Measurements from ENCODE around the gene CYP4F8.
"Not testable (repeated sequence)": the region's sequence is repeated elsewhere in the genome, so short reads cannot be mapped to it uniquely, and the experiment has no call there.

The CYP4F8 gene, protein sequence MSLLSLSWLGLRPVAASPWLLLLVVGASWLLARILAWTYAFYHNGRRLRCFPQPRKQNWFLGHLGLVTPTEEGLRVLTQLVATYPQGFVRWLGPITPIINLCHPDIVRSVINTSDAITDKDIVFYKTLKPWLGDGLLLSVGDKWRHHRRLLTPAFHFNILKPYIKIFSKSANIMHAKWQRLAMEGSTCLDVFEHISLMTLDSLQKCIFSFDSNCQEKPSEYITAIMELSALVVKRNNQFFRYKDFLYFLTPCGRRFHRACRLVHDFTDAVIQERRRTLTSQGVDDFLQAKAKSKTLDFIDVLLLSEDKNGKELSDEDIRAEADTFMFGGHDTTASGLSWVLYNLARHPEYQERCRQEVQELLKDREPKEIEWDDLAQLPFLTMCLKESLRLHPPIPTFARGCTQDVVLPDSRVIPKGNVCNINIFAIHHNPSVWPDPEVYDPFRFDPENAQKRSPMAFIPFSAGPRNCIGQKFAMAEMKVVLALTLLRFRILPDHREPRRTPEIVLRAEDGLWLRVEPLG

DNA sequence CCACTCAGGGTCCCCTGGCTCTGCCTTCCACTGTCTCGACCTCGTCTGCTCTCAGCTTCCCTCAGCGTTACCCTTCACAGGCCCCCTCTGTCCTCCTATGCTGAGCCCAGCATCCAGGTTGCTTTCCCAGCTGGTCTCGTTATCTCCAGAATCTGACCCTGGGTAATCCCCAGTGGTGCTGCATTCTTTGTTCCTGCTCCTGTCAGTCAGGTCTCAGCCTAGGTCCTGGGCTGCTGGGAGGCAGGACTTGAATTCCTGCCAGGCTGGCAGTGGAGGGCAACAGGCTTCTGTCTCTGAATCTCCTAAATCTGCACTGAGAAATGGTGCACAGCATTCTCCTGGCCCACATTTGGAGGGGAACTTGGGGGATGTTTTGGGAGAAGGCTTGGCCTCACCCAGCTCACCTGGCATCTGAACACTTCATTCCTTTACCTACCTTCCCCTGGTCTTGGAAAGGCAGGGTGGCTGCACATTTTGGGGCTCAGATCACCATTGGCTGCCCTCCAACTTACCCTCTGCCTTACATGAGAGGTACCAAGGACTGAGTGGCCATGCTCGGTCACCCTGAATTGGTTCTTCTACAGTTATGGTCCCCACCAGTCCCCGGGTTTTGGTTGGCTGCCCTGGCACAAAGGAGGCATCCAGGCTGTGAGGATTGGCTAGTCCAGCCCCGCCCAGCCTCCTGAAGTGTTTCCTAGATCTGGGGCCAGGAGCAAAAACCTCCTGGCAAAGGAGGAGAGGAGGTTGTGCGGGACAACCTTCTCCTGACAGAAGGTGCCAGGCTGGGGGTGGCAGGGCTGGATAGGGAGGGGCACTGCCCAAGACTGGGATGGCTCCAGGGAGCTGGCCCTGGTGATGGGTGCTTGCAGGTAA lies at the start of gene CYP4F8:
CYP4F8 (plus strand) TSS at position 712 of the 873 bp plus-strand sequence. CDS start 399 bp downstream, outside the sequence.
- in situ Hi-C loops (cut with HindIII; ENCODE audit: low pct_ligation_motif_present, low pct_unique_long_range_greater_than_20kb, low sequenced_read_pairs): no loop called here
- DNase-seq: no peak

DNA sequence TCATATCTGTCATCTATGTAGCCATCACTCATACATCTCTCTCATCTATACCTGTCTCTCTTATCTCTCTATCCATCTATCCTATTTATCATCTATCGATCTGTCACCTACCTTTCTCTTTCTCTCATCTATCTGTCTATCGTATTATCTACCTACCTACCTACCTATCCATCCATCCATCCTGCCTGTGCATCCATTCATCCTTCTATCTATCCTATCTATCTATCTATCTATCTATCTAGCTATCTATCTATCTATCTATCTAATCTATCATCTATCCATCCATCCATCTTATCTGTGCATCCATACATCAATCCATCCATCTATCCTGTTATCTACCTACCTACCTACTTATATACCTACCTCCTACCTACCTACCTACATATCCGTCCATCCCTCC lies 44.6 kb upstream of the CYP4F8 start:
- DNase-seq: no peak
- in situ Hi-C loops (cut with HindIII; ENCODE audit: low pct_ligation_motif_present, low pct_unique_long_range_greater_than_20kb, low sequenced_read_pairs): no loop called here

DNA sequence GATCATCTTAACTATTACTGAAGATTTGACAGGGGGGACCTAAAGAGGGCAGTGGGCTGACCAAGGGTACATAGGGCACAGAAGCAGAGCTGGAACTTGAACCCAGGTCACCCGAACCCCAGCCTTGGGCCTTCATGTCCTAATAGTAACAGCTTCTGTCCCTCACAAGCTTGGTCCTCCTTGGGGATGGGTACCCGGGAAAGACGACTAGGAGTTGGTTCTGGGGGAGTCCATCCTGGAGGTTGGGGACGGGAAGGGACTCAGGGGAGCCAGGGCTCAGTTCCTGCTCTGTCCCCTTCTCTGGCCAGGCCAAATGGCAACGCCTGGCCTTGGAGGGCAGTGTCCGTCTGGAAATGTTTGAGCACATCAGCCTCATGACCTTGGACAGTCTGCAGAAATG lies 39.6 kb upstream of the CYP4F8 start:
- no peak for DNase-seq
- in situ Hi-C loops (cut with HindIII; ENCODE audit: low pct_ligation_motif_present, low pct_unique_long_range_greater_than_20kb, low sequenced_read_pairs): no loop called here

DNA sequence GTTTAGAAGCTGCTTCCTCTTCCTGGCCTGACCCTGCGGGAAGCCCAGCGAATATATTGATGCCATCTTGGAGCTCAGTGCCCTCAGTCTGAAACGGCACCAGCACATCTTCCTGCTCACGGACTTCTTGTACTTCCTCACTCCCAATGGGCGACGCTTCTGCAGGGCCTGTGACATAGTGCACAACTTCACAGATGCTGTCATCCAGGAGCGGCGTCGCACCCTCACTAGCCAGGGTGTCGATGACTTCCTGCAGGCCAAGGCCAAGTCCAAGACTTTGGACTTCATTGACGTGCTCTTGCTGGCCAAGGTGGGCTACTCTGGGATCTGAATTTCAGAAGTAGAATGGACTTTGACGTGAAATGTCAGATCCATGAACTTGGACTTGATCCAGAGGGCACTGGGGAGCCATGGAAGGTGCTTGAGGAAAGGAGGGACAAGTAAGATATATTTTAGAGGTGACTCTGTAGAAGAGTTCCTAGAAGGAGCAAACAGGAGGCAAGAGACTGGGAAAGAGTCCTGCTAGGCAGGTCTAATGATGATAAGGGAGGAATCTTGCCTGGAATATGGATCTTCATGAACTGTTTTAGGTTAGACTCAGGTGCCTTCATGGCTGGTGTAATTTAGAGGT lies 38.4 kb upstream of the CYP4F8 start:
- in situ Hi-C loops (cut with HindIII; ENCODE audit: low pct_ligation_motif_present, low pct_unique_long_range_greater_than_20kb, low sequenced_read_pairs): no loop called here

DNA sequence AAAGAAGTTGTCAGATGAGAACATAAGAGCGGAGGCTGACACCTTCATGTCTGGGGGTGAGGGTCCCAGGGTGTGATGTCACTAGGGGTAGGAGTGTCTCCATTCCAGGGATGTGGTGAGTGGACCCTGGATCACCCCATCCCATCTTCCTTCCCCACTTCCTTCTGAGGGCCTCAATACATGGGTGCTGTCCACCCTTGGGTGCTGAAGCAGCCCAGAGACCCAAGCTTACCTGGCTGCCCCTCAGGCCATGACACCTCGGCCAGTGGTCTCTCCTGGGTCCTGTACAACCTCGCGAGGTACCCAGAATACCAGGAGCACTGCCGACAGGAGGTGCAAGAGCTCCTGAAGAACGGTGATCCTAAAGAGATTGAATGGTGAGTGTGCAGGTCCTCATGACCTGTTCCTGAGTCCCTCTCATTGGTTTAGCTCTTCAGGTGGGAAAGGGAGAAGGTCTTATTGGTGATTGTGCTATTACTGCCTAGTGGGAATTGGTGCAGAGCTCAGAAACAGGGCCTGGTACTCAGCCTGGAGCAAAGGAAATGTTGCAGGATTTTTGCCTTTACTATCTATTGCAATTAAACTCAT lies 37.7 kb upstream of the CYP4F8 start:
- in situ Hi-C loops (cut with HindIII; ENCODE audit: low pct_ligation_motif_present, low pct_unique_long_range_greater_than_20kb, low sequenced_read_pairs): no loop called here
- no peak for DNase-seq

More for the DNA sequence above, 38.4 kb upstream of the CYP4F8 start:
- DNase-seq: no peak

DNA sequence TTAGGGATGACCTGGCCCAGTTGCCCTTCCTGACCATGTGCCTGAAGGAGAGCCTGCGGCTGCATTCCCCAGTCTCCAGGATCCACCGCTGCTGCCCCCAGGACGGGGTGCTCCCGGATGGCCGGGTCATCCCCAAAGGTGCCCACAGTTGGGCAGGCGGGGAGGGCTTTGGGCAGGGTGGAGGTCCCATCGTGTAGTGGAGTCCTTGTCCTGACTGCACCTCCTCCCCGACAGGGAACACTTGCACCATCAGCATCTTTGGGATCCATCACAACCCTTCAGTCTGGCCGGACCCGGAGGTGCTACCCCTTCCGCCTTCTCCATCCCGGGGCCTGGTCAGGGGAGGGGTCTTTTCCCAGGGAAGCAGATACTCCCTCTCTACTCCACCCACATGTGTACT lies 31.7 kb upstream of the CYP4F8 start:
- no peak for DNase-seq
- in situ Hi-C loops (cut with HindIII; ENCODE audit: low pct_ligation_motif_present, low pct_unique_long_range_greater_than_20kb, low sequenced_read_pairs): no loop called here

DNA sequence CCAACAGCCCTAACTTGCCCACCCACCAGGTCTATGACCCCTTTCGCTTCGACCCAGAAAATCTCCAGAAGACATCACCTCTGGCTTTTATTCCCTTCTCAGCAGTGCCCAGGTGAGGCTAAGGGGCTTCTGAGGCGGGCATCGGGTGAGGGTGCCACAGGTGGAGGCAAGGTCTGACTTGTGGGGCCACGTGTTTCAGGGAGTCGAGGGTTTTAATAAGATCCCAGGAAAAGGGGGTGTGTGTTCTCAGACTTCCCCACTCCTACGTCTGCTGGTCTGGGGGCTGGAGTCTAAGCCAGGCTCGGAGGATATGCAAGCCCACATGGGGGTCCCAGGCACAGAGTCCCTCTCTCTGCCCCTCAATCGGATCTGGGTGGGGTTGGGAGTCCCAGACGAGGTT lies 30.9 kb upstream of the CYP4F8 start:
- no peak for DNase-seq
- in situ Hi-C loops (cut with HindIII; ENCODE audit: low pct_ligation_motif_present, low pct_unique_long_range_greater_than_20kb, low sequenced_read_pairs): no loop called here

DNA sequence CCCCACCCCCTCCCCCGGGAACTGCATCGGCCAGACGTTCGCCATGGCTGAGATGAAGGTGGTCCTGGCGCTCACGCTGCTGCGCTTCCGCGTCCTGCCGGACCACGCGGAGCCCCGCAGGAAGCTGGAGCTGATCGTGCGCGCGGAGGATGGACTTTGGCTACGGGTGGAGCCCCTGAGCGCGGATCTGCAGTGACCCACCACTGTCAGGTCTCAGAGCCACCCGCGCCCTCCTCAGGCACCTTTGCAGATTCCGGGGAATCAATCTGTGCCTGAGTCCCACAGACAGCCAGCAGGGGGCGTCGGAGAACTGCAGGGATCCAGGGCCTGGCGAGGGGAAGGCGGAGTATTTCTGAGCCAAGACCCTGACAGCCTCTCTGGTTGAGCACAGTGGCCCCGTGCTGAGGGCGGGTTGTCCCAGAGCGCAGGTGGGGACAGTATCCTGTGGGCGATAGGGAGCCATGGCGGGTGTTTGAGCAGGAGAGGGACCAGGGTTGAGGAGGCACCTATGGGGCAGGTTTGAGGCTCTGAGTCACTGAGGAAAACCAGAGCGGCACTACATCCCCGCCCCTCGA lies 30.4 kb upstream of the CYP4F8 start:
- DNase-seq: peak; percentile 43
- in situ Hi-C loops (cut with HindIII; ENCODE audit: low pct_ligation_motif_present, low pct_unique_long_range_greater_than_20kb, low sequenced_read_pairs): no loop called here

DNA sequence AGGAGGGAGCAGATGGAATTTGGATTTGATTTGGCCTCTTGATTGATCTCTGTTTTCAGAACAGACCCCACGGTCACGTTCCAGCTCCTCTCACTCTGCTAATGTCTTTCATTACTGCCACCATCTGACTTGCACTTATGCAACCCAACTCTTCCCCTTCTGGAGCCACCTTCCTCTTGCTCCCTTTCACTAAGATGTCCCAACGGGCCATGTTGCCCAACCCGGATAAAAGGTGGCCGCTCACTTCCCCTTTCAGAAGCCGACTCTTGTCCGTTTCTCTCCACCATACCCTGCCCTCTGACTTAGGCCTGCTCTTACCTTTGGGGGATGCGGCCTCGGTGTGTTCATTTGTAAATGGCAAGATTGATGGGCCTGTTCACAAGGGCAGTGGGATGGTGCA lies 27.4 kb upstream of the CYP4F8 start:
- no peak for DNase-seq
- in situ Hi-C loops (cut with HindIII; ENCODE audit: low pct_ligation_motif_present, low pct_unique_long_range_greater_than_20kb, low sequenced_read_pairs): no loop called here

DNA sequence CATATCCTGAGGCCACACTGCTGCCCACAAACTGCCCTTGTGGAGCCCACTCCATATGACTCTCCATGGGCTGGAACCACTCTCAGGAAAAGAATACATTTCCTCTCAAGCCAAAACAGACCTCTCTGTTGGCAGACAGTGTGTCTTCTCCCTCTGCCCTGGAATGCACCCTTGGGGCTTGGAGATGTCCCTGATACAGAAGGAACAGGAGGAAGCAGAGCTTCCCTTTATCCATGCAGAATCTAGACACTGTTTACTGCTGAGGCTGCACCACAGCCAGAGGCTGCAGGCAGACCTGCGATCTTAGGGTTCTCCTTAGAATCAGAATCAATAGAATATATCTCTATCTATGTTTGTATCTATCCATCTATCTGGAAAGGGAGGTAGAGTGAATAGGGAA lies 26.8 kb upstream of the CYP4F8 start:
- in situ Hi-C loops (cut with HindIII; ENCODE audit: low pct_ligation_motif_present, low pct_unique_long_range_greater_than_20kb, low sequenced_read_pairs): no loop called here
- DNase-seq: no peak

DNA sequence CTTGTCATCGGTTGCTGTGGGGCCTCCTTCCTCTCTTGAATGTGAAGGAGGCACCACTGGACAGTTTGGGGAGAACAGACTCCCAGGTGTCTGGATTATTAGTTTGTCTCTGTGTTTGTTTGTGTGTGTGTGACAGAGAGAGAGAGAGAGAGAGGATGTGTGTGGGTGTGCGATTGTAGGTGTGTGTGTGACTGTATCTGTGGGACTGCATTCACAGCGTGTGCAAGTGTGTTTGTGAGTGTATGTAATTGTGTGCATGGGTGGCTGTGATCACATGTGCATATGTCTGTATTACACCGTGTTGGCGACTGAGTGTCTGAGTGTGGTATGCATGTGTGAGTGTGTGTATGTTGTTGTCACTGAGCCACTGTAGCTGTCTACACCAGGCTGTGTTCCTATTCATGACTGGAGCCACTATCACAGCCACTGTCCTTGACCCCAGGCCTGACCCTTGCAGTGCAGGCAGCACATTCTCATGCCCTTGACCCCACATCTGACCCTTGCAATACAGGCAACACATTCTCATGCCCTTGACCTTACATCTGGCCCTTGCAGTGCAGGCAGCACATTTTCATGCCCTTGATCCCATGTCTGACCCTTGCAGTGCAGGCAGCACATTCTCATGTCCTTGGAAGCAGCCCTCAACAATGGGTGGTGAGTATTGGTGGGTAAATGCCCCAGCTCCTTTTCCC lies 25.1 kb upstream of the CYP4F8 start:
- in situ Hi-C loops (cut with HindIII; ENCODE audit: low pct_ligation_motif_present, low pct_unique_long_range_greater_than_20kb, low sequenced_read_pairs): no loop called here
- DNase-seq: no peak

DNA sequence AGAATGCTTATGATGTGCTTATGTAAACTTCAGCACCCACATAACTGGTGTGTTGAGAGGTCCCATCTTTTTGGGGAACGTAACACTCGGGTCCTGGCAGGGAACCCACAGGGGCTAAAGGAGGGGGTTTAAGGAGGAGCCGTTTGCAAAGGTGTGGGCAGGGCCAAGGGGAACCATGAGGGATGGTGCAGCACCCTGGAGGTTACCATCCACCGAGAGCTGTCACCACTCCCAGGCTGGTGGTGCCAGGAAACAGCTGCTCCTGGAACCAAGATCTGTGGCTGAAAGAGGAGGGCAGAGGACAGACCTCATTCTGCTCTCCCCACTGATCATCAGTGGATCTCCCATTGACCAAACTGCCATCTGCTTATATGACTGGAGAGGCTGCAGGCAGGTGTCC lies 23.2 kb upstream of the CYP4F8 start:
- DNase-seq: no peak
- in situ Hi-C loops (cut with HindIII; ENCODE audit: low pct_ligation_motif_present, low pct_unique_long_range_greater_than_20kb, low sequenced_read_pairs): no loop called here

DNA sequence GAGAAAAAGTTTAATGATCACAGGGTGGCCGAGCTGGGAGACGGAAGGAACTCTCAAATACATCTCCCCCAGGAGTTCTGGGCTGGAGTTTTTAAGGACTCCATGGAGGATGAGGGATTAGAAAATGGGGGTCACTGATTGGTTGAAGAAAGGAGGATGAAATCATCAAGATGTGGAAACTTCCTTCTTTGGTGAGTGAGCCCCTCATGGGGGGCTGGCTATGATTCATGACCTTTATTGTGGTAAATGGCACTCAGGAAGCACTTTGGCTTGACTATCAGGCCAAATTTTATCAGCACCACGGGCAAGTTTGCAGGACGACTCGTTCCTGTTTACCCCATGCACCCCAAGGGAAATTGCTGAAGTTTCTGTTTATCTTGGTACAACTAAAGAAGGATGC lies 22.5 kb upstream of the CYP4F8 start:
- in situ Hi-C loops (cut with HindIII; ENCODE audit: low pct_ligation_motif_present, low pct_unique_long_range_greater_than_20kb, low sequenced_read_pairs); DNase-seq: not testable (repeated sequence)

DNA sequence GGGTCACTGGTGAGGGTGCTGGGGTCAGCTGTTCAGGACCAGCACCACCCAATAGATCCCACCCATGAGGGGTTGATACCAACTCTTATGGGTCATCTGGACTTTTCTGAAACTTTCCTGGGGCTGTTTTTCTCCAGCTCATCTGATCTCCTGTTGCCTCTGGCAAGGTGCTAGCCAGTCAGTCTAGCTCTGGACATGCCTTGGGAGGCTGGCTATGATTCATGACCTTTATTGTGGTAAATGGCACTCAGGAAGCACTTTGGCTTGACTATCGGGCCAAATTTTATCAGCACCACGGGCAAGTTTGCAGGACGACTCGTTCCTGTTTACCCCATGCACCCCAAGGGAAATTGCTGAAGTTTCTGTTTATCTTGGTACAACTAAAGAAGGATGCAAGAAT lies 21.3 kb upstream of the CYP4F8 start:
- DNase-seq; in situ Hi-C loops (cut with HindIII; ENCODE audit: low pct_ligation_motif_present, low pct_unique_long_range_greater_than_20kb, low sequenced_read_pairs): not testable (repeated sequence)

DNA sequence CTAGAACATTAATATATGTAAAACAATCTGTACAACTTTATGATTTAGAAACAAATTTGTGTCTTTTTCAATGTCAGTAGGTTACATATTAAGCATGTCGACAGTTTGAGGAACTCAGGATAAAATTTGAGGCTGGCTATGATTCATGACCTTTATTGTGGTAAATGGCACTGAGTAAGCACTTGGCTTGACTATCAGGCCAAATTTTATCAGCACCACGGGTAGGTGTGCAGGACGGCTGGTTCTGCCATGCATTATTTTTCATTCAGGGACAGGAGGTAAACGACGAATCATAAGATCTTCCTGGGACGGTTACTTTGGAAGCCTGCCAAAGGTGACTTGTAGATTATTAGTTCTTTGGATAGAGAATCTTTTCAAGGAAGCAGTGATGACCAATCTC lies 19.9 kb upstream of the CYP4F8 start:
- in situ Hi-C loops (cut with HindIII; ENCODE audit: low pct_ligation_motif_present, low pct_unique_long_range_greater_than_20kb, low sequenced_read_pairs): no loop called here
- no peak for DNase-seq

DNA sequence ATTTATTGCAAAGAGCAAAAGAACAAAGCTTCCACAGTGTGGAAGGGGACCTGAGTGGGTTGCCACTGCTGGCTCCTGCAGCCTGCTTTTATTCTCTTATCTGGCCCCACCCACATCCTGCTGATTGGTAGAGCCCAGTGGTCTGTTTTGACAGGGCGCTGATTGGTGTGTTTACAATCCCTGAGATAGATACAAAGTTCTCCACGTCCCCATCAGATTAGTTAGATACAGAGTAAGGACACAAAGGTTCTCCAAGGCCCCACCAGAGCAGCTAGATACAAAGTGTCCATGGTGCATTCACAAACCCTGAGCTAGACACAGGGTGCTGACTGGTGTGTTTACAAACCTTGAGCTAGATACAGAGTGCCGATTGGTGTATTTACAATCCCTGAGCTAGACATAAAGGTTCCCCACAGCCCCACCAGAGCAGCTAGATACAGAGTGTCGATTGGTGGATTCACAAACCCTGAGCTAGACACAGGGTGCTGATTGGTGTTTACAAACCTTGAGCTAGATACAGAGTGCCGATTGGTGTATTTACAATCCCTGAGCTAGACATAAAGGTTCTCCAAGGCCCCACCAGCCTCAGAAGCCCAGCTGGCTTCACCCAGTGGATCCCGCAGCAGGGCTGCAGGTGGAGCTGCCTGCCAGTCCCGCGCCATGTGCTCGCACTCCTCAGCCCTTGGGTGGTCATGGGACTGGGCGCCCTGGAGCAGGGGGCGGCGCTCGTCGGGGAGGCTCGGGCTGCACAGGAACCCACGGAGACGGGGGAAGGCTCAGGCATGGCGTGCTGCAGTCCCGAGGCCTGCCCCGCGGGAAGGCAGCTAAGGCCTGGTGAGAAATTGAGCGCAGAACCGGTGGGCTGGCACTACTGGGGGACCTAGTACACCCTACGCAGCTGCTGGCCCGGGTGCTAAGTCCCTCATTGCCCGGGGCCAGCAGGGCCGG lies 6.8 kb upstream of the CYP4F8 start:
- in situ Hi-C loops (cut with HindIII; ENCODE audit: low pct_ligation_motif_present, low pct_unique_long_range_greater_than_20kb, low sequenced_read_pairs); DNase-seq: not testable (repeated sequence)

DNA sequence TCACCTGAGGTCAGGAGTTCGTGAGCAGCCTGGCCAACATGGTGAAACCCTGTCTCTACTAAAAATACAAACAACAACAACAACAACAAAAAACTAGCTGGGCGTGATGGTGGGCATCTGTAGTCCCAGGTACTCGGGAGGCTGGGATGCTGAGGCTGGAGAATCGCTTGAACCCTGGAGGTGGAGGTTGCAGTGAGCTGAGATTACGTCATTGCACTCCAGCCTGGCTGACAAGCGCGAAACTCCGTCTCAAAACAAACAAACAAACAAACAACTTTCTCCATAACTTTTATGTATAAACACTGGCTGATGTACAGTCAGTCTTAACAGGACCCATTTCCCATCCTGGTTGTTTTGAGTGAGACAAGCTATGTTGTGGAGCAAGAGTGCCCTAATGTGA lies 5.8 kb upstream of the CYP4F8 start:
- no peak for DNase-seq
- in situ Hi-C loops (cut with HindIII; ENCODE audit: low pct_ligation_motif_present, low pct_unique_long_range_greater_than_20kb, low sequenced_read_pairs): no loop called here
